RWPE1 (cell line): Measurements from ENCODE around the gene INSYN2B.

Experiments
- CTCF ChIA-PET: fragments of 350-600 bp; sonication (Branson Sonifier 250); formaldehyde crosslinking; extraction: SDS; loops from one replicate; lab custom pipeline; 2021; lab: Yijun Ruan, JAX
- POLR2A ChIA-PET: fragments of 400-600 bp; formaldehyde crosslinking; extraction: SDS; loops from one replicate; lab custom pipeline; 2020; ENCODE audit warnings: antibody characterized with exemption; ENCODE audit not compliant: low non-redundant PET; lab: Yijun Ruan, JAX
- DNase-seq: peaks from one replicate; pipeline ENCODE4 v3.0.0; 2012; ENCODE audit warnings: low spot score
- H3K27ac ChIP-seq: fragments of 450-650 bp; 2 replicates; pipeline ENCODE4 v1.5.1; 2017
- TF ChIP-seq, protein P1 (sequence below): fragments of 450-650 bp; conservative IDR thresholded peaks from 2 replicates; pipeline ENCODE4 v1.5.1; 2017; ENCODE audit warnings: low read depth, mild to moderate bottlenecking

INSYN2B gene

DNA sequence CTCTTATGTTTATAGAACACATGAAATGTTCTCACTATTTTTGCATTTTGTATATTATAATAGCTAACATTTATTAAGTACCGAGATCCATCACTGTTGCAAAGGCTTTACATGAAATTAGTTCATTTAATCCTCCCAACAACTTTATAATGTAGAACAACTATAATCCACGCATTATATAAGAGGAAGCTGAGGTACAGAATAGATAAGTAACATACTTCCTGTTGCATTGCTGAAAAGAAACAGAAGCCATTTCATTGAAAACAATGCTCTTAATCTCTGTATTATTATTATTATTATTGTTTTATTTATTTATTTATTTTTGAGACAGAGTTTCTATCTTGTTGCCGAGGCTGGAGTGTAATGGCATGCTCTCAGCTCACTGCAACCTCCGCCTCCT, 7.9 kb upstream of the INSYN2B start:
- CTCF ChIA-PET = no interaction called here

DNA sequence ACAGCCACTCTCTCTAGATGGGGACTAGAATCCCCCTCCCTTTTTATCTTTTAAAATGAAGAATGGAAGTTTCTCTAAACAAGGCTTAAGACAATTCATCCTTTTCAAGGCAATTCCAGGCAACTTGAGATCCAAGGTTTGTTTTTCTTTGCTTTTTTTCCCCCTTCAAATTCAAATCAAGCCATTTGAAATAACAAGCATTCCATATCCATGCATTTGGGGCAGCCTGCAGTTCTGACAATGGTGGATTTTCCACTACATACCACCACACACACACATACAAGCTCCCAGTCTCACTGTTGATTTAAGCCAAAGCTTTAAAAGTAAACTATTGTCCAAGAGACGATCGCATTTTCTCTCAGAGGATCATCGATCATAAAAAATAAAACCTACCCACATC, 424 bp downstream of the INSYN2B start:
- CTCF ChIA-PET = interaction anchor here (0.5 to 2.7 kb wide), 57 partner anchors 9 to 1754 kb away, joined by 3 to 69 read pairs (median 4); partner anchors contain the start of gene SPDL1
- H3K27ac ChIP-seq = no peak overlapping the region

More for the DNA sequence above, 7.9 kb upstream of the INSYN2B start:
- POLR2A ChIA-PET = no interaction called here
- no peak overlapping the region for H3K27ac ChIP-seq
- TF ChIP-seq, protein P1, sequence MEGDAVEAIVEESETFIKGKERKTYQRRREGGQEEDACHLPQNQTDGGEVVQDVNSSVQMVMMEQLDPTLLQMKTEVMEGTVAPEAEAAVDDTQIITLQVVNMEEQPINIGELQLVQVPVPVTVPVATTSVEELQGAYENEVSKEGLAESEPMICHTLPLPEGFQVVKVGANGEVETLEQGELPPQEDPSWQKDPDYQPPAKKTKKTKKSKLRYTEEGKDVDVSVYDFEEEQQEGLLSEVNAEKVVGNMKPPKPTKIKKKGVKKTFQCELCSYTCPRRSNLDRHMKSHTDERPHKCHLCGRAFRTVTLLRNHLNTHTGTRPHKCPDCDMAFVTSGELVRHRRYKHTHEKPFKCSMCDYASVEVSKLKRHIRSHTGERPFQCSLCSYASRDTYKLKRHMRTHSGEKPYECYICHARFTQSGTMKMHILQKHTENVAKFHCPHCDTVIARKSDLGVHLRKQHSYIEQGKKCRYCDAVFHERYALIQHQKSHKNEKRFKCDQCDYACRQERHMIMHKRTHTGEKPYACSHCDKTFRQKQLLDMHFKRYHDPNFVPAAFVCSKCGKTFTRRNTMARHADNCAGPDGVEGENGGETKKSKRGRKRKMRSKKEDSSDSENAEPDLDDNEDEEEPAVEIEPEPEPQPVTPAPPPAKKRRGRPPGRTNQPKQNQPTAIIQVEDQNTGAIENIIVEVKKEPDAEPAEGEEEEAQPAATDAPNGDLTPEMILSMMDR = no peak
- DNase-seq = no peak

DNA sequence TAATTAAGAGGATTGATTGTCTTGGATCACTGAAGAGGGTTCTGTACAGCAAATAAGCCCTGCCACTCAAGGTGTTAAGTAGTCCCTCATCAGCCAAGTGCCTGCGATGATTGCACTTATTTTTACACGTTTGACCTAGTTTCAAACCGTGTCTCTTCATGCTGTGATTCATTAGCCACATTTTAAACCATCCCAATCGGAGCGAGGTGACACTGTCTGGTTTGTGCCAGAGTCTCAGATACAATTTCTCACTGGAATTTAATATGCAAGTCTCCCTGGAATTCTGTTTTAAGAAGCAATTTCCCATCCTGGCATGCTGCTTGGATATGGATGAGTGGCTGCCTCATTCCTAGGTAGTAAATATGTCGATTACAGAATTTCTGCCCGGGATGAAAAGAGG, 1.6 kb downstream of the INSYN2B start:
- CTCF ChIA-PET = interaction anchor here (2.4 to 2.7 kb wide), 2 partner anchors 66 to 276 kb away, joined by 11 to 69 read pairs; no protein-coding TSS in a partner anchor
- TF ChIP-seq, protein P1 = no peak
- DNase-seq = no peak
- POLR2A ChIA-PET = no interaction called here
- no peak overlapping the region for H3K27ac ChIP-seq

More for the DNA sequence above, 424 bp downstream of the INSYN2B start:
- DNase-seq = no peak
- TF ChIP-seq, protein P1 = no peak
- POLR2A ChIA-PET = no interaction called here

DNA sequence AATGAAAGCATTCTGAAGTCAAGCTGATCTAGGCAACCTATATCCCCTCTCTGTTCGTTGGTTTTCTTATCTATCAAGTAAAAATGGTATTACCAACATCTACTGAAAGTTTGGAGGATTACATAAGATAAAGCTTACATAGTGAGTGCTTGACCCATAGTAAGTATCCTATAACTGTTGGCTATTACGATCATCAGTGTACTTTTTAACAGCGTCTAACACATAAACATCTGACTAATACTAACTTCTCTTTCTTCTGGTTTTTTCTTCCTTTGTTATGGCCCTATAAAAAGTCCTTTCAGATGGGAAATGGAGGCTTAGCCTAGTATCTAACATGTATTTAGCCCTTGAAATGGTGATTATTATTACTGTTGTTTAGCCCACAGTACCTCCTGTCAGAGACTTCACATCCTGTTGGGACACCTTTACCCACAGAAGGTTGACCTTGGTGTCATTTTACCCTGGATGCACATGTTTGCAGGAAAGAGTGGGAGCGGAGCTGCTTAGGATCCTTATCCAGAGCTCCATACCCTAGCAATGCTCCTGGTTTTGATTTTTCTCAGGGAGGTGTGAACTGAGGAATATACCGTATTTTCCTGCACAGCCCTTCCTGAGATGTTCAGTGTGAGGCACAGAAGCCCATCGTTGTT, 6.0 kb downstream of the INSYN2B start:
- H3K27ac ChIP-seq = no peak overlapping the region
- TF ChIP-seq, protein P1 = no peak
- ChIA-PET CTCF (no interaction called here), POLR2A (no interaction called here)
- DNase-seq = no peak

DNA sequence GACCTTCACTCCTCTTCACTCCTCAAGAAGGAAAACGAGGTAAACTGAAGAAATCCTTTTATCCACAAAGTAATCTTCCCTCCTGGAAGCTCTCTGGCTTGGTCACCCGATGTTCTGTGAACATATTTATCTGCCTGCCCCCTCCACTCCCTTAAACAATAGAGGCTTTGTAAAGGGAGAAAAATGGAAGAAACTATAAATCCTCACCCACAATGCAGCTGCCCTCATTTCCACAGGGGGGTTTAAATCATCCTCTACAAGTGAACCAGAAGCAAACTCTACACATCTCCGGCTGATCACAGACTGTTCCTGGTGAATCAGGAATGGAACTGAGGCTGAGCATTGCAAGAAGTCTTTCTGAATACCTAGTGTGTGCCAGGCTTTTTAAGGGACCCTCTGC, 7.2 kb downstream of the INSYN2B start:
- H3K27ac ChIP-seq = no peak overlapping the region
- no peak for DNase-seq
- TF ChIP-seq, protein P1 = no peak
- ChIA-PET CTCF (no interaction called here), POLR2A (no interaction called here)

DNA sequence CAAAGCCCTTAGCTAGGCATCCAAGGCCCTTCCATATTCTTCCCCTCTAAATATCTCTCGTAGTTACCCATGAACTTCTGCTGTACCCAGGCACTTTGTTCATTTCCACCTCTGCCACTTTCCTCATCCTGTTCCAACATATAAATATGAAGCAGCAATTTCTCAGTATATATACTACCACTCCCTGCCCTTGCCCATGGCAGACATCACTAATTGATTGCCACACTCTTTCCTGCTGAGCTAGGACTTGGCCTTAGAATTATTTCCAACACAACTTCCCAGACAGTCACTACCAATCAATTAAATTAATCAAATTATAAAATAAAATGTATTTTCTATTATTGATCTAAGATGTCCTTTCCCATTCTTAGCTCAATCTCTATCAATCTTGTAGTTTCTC, 8.5 kb downstream of the INSYN2B start:
- ChIA-PET CTCF (interaction anchor here (2.2 kb wide), 1 partner anchor 9 kb away, joined by 19 read pairs; the partner anchor contains the start of gene INSYN2B), POLR2A (no interaction called here)
- H3K27ac ChIP-seq = no peak overlapping the region
- TF ChIP-seq, protein P1 = no peak
- no peak for DNase-seq
